Kidney capillary endothelial cell (primary cell): ENCODE results near the gene GRM4.

Source experiments
- DNase-seq: peaks from one replicate; pipeline ENCODE4 v3.0.0-alpha.2; 2018; ENCODE audit warnings: low spot score

The GRM4 gene

DNA sequence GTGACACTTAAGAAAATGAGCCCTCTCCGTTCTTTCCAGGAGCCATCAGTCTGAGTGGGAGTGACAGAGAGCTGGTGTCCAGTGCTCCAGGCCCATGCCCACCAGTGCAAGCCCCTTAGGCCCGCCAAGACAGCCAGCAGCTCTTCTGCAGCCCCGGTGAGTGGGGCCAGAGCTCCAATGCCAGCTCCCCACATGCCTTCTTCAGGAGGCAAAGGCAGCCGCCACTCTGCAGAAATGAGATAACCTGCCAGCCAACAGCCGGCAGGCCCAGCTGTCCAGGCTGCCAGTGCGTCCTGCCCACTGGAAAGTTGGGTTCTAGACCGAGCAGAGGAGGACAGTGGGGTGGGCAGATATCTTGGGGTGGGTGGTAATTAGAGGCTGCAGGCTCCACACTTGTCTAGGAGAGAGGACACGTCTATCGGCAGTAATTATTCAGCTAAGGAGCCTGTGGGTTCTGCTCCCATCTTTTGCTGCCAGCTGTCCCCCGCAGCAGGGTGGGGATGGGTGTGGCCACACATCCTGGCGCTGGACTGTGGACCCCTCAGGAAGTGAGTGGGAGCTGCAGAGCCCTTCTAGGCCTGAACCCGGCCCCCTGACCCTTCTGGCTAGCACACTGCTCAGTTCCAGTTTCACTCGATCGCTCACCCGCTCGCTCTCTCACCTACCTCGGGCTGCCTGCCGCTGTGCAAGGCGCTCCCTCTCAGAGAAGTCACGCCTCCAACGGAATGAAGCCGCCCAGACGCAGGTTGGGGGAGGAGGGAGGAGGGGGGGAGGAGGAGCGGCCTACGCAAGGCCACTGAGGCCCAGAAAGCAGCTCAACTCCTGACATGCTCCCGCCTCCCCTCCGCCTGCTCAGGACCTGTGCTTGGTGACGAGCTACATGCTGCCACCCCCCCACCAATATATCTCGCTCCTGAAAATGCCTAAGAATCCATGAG lies 3.6 kb downstream of the GRM4 start:
- no peak for DNase-seq

DNA sequence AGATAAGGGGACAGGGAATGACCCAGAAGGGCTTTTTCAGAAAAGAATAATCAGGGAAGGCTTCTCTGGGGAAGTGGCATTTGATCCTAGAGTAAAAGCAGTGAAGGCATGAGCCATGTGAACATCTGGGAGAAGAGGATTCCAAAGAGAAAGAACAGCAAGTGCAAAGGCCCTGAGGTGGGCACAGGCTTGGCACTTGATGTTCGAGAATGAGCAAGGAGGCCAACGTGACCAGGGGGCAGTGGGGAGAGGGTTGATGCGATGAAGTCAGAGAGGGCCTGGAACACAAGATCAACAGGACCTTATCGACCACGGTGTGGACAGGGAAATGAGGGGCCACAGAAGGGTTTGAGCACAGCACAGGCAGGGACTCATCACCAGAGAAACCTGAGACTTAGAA lies 5.8 kb downstream of the GRM4 start:
- no peak for DNase-seq

DNA sequence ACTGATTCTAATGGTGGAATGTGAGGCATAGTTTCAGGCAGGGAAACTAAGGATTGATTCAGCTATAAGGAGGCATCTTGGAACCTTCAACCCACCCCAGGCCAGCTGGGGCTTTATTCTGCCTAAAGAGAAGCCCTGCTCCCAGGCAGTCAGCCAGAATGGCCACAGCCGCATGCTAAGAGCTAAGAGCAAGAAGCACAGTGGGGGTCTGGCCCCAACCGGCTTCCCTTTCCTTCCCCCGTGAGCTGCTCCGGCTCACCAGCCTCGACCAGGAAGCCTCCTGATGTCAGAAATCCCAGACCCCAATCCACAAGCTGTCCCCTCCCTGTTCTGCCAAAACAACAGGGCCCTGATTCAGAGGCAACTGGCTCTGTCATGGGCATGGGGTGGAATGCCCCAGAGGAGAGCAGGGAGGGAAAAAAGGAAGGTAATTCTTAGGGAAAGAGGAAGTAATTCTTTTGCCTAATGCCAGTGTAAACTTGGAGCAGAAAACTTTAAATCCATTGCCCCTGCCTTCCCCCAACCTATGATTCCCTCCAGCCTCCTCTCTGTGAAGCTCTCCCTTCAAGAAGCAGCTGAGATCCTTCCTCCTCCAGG lies 6.9 kb downstream of the GRM4 start:
- no peak for DNase-seq

DNA sequence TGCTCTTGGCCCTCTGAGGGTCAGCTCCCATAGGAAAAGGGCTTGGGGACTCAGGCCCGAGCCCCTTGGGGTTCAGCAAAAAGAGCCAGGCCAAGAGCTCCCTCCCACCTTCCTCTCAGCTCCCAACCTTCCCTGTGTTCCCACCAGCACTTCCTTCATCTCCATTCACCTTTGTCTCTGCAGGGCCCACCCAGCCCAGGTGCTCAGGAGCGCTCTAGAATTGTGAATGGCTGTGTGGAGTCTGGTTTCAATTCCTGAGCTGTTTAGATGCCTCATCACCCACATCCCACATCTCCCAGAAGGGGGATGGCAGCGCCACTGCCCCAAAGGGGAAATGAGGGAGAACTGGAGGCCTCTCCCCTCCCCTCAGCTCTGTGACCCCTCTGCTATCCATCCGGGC lies 7.7 kb downstream of the GRM4 start:
- DNase-seq: no peak

DNA sequence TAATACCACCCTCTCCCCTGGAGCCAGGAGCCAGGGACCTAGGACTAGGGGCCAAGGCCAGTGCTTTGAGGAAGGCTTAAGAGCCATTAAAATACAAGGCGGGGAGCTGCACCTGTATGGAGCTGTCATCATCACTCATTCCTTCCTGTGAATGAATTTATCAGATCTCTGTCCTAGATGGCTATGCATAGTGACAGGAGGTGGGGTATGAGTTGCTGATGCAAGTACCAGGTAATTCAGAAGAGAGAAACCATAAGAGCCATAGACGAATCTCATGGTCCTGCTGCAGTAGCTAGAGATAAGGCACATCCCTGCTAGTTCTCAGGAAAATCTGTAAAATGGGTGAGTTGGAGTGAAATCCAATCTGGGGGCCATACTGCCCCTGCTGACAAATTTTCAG lies 10.3 kb downstream of the GRM4 start:
- DNase-seq: no peak

DNA sequence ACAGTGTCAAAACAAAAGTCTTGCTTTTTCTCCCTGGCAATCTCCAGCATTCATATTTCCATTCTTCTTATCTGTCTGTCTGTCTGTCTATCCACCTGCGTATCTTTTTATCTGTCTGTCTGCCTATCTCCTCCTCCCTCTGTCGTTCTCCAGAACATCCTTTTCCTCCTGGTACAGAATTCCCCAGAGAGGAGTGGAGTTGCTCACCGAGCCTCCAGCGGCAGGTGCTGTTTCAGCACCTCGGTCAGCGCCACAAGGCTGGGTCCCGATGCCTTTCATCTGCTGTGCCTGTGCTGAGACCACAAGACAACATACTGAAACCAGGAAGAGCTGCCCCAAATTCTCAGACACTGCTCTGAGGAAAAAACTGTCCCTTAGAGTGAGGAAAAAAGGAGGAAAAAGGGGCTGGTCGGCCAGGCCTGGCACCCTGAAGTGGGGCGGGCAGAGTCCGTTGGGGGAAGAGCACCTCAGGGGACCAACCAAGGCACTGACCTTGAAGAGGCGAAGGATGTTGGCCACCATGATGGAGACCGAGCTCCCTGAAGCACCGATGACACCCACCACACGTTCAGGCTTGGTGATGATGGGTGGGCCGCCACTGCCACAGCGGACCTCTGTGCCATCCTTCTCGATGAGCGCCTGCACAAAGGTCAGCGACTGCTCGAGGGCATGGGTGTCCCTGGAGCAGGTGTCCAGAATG lies 13.3 kb downstream of the GRM4 start:
- DNase-seq: peak; percentile 15

DNA sequence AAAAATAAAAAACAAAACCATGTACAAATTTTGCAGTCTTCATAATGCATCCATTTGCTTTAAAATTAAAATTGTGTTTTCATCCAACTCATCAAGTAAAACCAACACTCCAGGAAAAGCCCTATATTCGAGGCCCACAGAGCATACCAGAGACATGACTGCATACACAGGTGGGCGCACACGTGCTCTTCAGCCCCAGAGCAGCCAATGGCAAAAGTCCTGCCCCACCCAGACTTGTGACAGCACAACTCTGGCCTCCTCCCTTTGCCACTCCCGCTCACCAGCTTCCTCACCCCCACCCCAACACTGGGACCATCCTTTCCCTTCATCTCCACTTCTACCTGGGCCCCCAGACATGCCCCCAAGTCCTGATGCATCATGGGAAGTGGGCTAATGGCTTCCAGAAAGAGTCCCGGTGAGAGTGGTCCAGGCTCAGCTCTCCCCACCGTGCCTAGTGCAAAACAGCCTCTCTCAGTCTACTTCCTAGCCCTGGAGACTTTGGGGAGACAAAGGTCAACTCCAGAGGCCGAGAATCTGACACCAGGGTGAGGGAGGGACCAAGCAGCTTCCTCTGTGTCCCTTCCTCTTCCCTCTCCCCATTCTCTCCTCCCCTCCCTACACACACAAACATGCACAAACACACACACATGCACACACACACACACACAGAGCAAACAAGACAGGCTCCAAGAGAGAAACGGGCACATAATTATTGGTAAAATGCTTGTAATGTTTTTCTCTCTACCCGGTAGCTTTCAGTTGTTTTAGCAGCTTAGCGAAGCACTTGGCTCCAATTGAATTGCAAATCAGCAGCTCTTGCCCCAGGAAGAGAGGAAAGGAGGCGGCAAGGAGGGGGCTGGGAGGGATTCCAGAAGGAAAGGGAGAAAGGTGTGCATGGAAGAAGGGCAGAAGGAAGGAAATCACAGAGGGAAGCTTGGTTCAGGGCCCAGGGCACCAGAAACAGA lies 14.3 kb downstream of the GRM4 start:
- DNase-seq: no peak

DNA sequence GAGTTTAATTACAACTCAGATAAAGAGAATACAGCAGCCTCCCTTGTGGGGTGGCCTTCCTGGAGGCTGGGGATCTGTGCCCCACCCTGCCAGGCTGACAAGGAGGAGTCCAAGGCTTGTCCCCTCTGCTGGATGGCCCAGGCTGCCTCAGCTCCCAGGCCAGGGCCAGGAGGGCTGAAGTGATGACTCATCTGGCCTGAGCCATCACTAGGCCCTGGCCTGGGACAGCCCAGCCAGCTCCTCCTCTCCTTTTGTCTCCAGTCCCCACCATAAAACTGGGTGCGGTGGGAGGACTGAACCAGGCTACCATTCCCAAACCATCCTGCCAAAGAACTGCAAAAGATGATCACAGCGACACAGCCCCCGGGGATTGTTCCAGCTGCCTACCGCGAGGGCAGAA lies 15.0 kb downstream of the GRM4 start:
- DNase-seq: no peak

DNA sequence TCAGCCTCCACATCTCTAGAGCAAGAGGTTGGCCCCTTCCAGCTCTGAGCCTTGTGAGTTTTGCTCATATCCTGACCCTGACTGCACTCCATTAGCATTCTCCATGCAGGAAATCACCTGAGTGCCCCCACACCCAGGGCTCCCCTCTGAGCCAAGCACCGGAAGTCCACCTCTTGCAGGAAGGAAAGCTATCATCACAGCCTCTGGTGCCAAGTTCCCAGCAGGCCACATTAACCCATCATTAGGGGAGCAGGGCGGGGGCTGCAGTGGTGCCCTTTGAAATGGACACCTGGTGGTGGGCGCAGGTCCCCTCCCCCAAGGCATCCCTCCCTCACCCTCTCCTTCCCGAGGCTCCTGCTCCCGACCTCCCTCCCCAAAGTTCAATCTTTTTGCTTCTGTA lies 16.1 kb downstream of the GRM4 start:
- no peak for DNase-seq

DNA sequence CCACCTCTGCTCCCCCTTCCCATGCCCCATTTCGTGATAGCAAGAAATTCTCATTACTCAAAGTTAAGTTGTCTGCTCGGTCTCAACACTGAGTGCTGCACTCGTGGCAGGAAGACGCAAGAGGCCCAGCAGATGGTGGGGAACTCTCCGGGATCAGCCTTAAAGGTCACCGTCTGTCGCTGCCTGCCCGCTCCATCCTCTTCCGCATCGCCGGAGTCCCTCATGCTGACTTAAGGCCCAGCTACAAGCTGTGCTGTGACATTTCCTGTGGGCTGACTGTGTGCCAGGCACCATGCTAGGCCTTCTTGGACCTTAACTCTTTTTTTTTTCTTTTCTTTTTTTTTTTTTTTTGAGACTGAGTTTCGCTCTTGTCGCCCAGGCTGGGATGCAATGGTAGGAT lies 17.8 kb downstream of the GRM4 start:
- no peak for DNase-seq

DNA sequence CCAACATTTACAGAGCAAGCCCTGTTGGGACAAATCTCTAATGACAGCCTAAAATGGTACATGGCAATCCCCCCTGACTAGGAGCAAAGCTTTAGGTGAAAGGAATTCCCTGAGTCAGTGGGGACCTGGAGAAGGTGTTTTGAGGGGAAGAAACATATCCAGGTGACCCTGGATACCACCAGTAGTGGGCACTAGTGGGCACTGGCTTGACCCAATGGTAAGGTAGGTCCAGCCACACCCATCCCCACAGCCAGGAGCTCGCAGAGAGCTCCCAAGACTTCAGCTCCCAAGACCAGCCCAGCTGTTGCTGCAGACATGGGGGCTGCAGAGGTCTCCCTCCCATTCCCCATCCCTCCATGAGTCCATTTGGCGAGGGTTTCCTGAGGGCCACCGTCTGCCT lies 19.5 kb downstream of the GRM4 start:
- DNase-seq: no peak

DNA sequence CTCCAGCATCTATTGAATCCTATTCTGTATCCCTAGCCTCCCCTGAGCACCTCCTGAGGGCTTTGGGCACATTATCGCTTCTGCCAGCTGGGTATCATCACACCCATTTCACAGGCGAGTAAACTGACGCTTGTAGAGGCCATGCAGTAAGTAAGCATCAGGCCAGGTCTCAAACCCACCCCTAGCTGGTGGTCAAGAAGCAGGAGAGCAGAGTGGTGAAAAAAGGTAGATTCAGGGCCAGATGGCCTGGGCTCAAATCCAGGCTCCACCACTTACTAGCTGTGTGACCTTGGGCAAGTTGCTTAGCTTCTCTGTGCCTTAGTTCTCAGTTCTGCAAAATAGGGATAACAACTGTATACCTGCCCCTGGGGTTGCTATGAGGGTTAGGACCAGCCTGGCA lies 19.9 kb downstream of the GRM4 start:
- DNase-seq: no peak

DNA sequence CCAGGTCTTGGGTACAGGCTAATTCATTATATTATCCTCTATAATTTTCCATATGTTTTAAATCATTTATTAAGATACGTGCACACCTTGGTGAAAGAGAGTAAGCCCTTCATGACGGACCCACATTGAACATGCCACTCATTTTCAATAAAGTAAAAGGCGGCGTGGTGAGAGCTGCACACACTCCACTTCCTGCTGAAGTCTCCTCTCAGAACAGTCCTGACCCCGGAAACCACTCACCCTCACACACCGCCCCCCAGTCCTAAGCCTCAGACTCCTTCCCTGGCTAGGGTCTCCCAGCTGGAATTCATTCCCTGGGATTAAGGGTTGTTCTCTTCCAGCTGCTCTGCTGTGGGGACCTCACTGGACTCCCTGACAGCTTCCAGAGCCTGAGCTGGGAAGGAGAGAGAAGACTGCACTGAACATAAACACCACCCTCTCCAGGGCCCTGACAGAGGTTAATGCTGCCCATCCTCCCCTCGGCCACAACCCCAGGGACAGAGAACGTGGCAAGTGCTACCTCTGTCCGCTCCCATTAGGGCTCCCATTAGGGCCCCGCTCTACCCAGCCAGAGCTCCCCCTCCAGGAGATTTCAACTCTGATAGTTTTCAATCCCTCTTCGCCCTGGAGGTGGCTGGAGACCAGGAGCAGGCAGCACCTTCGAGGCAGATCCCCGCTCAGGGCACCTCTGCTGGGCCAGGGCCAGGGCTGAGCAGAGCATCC lies 24.8 kb downstream of the GRM4 start:
- no peak for DNase-seq

DNA sequence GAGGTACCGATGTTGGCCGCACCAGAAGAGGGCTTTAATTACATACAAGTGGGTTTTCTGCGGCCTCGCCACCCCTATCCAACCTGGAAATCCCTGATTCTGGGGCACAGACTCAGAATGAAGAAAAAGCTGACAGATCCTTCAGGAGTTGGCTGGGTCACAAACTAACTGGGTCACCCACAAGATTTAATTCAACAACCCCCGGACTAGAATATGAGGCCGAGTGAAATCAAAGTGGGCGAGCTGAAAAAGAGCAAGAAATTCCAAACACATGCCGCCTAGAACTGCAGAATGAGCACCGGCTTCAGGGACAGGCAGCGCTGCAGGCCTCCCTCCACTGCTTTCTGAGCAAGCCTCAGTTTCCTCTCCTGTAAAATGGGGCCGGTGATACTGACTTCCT lies 30.0 kb downstream of the GRM4 start:
- DNase-seq: no peak

DNA sequence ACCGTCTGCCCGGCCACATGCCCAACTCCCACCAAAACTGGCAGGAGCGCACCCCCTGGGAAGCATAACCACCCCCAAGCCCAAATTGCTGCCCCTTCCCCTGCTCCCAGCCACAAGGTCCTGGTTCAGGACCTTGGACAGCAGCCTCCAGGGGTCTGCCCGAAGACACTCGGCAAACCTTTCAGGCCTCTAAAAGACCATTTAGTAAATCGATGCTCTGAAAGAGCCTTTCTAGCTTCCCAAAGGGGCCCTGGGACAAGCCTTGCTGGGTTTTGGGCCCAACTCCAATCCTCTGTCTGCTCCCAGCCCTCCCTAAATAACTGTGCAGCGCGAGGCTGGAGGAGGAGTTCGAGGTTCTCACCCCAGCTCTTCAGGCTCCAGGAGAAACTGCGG lies 30.5 kb downstream of the GRM4 start:
- peak; percentile 11 for DNase-seq

DNA sequence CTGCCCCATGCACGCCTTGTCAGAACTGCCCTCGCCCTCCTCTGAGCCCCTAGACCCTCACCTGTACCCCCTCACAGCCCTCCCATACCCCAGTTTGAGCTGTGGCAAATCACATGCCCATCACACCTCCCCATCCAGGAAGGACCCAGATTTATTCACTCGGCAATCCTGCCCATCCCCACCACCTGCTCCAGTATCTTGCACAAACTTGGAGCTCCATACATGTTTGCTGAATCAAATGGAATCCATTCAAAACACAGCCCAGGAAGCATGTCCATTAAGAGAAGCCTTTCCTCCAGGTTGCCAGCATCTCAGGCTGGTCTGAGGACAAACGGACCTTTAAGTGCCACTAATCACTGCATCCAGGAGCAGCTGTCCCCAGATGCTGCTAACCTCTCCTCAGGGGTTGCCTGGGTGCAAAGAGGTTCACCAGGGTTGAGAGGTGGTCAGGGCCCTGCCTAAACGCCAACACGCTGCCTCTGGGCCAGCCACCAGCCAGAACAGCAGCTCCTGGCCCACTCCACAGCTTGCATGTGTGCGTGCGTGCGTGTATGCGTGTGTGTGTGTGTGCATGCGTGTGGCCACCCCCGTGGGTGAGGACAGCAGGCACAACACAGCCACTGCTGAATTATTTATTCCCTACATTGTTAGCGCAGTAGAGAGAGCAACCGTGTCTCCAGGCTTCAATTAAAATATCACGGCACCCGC lies 31.0 kb downstream of the GRM4 start:
- DNase-seq: no peak

DNA sequence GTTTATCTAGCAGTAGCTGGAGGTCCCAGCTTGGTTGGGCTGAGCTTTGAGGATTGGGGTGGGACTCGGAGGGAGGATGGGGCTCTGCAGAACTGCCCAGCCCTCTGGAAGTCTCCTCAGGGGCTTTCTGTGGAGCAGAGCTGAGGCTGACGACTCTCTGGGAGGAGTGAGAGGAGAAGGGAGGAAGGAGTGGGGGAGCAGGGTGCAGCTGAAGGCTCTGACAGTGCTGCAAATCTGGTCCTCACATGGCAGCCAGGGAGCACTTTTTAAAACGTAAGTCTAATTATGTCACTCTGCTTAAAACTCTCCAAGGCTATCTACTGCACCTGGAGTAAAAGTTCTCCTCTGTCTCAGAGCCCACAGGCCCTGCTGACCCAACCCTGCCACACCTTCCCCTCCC lies 32.4 kb downstream of the GRM4 start:
- DNase-seq: no peak

DNA sequence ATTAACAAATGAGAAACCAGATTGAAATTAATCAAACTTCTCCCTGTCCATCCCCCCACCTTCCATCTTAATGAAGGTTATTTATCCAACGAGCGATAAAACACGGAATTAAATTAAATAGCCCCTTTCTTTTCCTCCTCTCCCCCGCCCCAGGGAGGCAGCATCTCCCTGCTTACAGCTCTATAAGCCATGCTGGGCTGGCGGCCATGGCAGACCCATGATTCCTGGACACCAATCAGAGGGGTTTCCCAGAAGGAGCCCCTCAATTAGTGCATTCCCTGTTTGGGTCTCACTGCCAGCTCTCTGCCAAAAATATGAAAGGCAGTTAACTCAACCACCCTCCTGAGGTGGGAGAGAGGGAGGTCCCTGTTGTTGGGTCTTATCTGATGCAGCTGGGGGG lies 33.8 kb downstream of the GRM4 start:
- DNase-seq: no peak

DNA sequence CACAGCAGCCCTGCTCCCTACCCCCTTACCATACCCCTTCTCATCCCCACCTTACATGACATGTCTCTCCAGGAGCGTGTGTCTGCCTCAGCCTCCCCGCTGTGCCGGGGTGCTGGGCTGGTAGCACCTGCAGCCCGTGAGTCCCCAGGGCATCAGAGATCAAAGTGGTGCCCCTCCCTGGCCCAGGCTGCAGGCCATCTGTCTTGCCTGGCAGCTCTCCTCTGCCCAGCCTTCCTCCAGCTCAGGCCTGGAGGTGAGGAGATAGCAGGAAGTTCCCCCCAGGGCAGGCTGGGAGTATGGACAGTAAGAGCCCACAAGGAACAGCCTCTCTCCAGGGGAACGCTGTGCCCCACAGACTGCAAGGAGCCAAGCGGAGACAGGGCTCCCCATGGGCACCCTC lies 35.3 kb downstream of the GRM4 start:
- DNase-seq: no peak

DNA sequence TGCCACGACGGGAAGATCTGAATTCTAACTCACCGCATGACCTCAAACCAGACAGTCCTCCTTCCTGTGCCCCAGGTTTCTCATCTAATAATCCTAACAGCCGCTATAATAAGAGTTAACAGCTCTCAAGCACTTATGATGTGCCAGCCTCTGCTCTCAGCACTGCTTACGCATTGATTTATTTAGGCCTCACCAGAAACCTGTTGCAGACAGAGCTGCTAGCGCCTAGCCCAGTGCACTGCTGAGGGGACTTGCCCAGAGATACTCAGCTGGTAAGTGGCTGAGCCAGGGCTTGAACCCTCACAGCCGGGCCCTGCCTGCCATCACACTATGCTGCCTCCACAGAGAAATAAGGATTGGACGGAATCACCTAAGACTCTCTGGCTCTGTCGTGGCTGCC lies 37.7 kb downstream of the GRM4 start:
- no peak for DNase-seq

DNA sequence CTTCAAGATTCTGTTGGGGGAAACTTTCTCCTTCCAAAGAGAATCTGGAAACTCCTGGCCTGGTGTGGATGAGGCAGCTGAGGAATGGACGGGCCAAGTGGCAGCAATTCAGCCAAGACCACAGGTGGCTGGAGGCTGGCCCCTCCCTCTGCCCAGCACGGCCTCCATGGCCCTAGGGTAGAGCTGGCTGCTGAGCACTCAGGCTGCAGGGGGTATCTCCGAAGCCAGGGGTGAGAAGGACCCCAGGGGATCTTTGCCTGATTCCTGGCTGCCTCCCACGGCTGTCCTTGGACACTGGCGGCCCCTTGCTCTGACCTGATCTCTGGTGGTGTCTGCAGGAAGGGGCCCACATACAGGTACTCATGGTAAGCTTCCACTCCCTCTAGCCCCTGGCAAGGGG lies 39.0 kb downstream of the GRM4 start:
- no peak for DNase-seq
